HCT116 (cell line): ENCODE data around the gene LIN54. TPM values are rescaled to one million over a fixed set of nuclear protein-coding genes. Genes with fewer than 3 reads are reported as not detected.
A peak's percentile ranks its signal among the peaks of the same experiment; 100 is the strongest.

Source experiments
- ATAC-seq: fragments of 200-7000 bp; cut with Tn5 transposase; 2 replicates; pipeline ENCODE4 v1.9.1; 2020; ENCODE audit warnings: mild to moderate bottlenecking, moderate library complexity
- BruUV-seq: library from RNA; stranded (reverse); fragments of 400-500 nt; replicated peaks from 2 replicates; lab custom pipeline; 2021; lab: Mats Ljungman, UMichigan
- CTCF ChIA-PET: fragments of 300-600 bp; sonication (Branson Sonifier 250); formaldehyde crosslinking; loops from one replicate; lab custom pipeline; 2021; ENCODE audit warnings: antibody characterized with exemption; lab: Charles Lee
- POLR2A ChIA-PET: fragments of 300-600, 350-600 bp; sonication (Branson Sonifier 250); formaldehyde crosslinking; loops from one replicate; lab custom pipeline; 2021; ENCODE audit warnings: antibody characterized with exemption; lab: Charles Lee
- RAD21 ChIA-PET, 2 experiments: fragments of 300-600 bp; sonication (Branson Sonifier 250); formaldehyde crosslinking; loops; one replicate each; lab custom pipeline; 2023; ENCODE audit warnings: low total read pairs in 2 of 2; ENCODE audit not compliant: uncharacterized antibody in 2 of 2, unreplicated experiment in 2 of 2, low non-redundant PET in 1 of 2; lab: Charles Lee
- DNase-seq: peaks from one replicate; pipeline ENCODE4 v3.0.0-alpha.2; 2010; ENCODE audit warnings: low read depth, low spot score
- H2AFZ ChIP-seq: fragments of 200-600 bp; shearing (Covaris generic), sonication (generic); 2 replicates; pipeline ENCODE4 v1.6.1; 2017; ENCODE audit warnings: low read depth, mixed run types, mixed read lengths, antibody characterized with exemption, low read length; ENCODE audit not compliant: poor library complexity, severe bottlenecking
- H3K27ac ChIP-seq: 2 replicates; pipeline ENCODE4 v1.5.1; 2012; ENCODE audit warnings: low read depth, low read length
- H3K27me3 ChIP-seq: fragments of 200-600 bp; sonication (generic); 2 replicates; pipeline ENCODE4 v1.6.1; 2016; ENCODE audit warnings: mixed run types, low read length, mixed read lengths; ENCODE audit not compliant: insufficient read depth
- H3K36me3 ChIP-seq, 2 experiments: fragments of 200-500 bp in 1 of 2; fragments of 200-600 bp in 1 of 2; sonication (Bioruptor generic) in 1 of 2; sonication (generic) in 1 of 2; 2 replicates each; pipeline versions ENCODE4 v1.5.1 to v1.6.1; 2014 to 2016; ENCODE audit warnings: low read length in 2 of 2, inconsistent platforms in 1 of 2, mixed read lengths in 1 of 2, mixed run types in 1 of 2; ENCODE audit not compliant: insufficient read depth in 2 of 2, control insufficient read depth in 1 of 2
- H3K4me1 ChIP-seq, 2 experiments: fragments of 200-600 bp in 1 of 2; sonication (generic) in 1 of 2; 2 replicates each; pipeline versions ENCODE4 v1.5.1 to v1.6.1; 2012 to 2017; ENCODE audit warnings: low read length in 2 of 2, inconsistent platforms in 1 of 2, mild to moderate bottlenecking in 1 of 2, mixed read lengths in 1 of 2, mixed run types in 1 of 2, moderate library complexity in 1 of 2; ENCODE audit not compliant: insufficient read depth in 2 of 2, control insufficient read depth in 1 of 2
- H3K4me2 ChIP-seq: fragments of 200-600 bp; sonication (generic); 2 replicates; pipeline ENCODE4 v1.6.1; 2017; ENCODE audit warnings: mixed run types, low read length, mixed read lengths
- H3K4me3 ChIP-seq, 2 experiments: fragments of 200-600 bp in 1 of 2; sonication (generic) in 1 of 2; replicated peaks in 1 of 2; 2 replicates each; pipeline ENCODE4 v1.5.1; 2011 to 2016; ENCODE audit warnings: low read length in 2 of 2, control low read depth in 1 of 2, low read depth in 1 of 2, mild to moderate bottlenecking in 1 of 2, mixed read lengths in 1 of 2, mixed run types in 1 of 2
- H3K79me2 ChIP-seq: fragments of 200-600 bp; sonication (generic); 2 replicates; pipeline ENCODE4 v1.6.1; 2017; ENCODE audit warnings: mild to moderate bottlenecking, mixed run types, low read length, moderate library complexity, mixed read lengths; ENCODE audit not compliant: insufficient read depth
- H3K9ac ChIP-seq: fragments of 200-600 bp; sonication (generic); 2 replicates; pipeline ENCODE4 v1.6.1; 2016; ENCODE audit warnings: low read length, mixed read lengths
- H3K9me2 ChIP-seq: fragments of 200-600 bp; sonication (generic), shearing (Covaris generic); 2 replicates; pipeline ENCODE4 v1.6.1; 2017; ENCODE audit warnings: mixed run types, mild to moderate bottlenecking, moderate library complexity; ENCODE audit not compliant: insufficient read depth
- H3K9me3 ChIP-seq, 2 experiments: fragments of 200-500 bp in 1 of 2; fragments of 200-600 bp in 1 of 2; sonication (Bioruptor generic) in 1 of 2; sonication (generic) in 1 of 2; 2 replicates each; pipeline ENCODE4 v1.6.1; 2014 to 2017; ENCODE audit warnings: low read length in 2 of 2, mixed read lengths in 2 of 2, inconsistent platforms in 1 of 2, low read depth in 1 of 2, mild to moderate bottlenecking in 1 of 2, mixed run types in 1 of 2, moderate library complexity in 1 of 2; ENCODE audit not compliant: control insufficient read depth in 1 of 2, insufficient read depth in 1 of 2
- H4K20me1 ChIP-seq: fragments of 200-600 bp; sonication (generic), shearing (Covaris generic); 2 replicates; pipeline ENCODE4 v1.6.1; 2017; ENCODE audit warnings: mixed run types, mild to moderate bottlenecking, moderate library complexity; ENCODE audit not compliant: insufficient read depth
- CBX3 ChIP-seq: IDR thresholded peaks from 2 replicates; pipeline ENCODE4 v1.6.1; 2012; ENCODE audit warnings: low read depth
- CEBPB ChIP-seq: IDR thresholded peaks from 2 replicates; pipeline ENCODE4 v1.6.1; 2012; ENCODE audit warnings: low read depth
- EGR1 ChIP-seq: IDR thresholded peaks from 2 replicates; pipeline ENCODE4 v1.6.1; 2012; ENCODE audit warnings: low read depth
- ELF1 ChIP-seq: IDR thresholded peaks from 2 replicates; pipeline ENCODE4 v1.6.1; 2012; ENCODE audit warnings: low read depth, borderline replicate concordance
- EZH2phosphoT487 ChIP-seq: fragments of 200-600 bp; IDR thresholded peaks from 2 replicates; pipeline ENCODE4 v1.6.1; 2018; ENCODE audit warnings: antibody characterized with exemption, borderline replicate concordance
- JUND ChIP-seq: IDR thresholded peaks from 2 replicates; pipeline ENCODE4 v1.6.1; 2012
- POLR2A ChIP-seq: IDR thresholded peaks from 2 replicates; pipeline ENCODE4 v1.7.0; 2011; ENCODE audit warnings: borderline replicate concordance; ENCODE audit not compliant: insufficient read depth, insufficient read length; ENCODE audit errors: extremely low read depth
- POLR2AphosphoS5 ChIP-seq: IDR thresholded peaks from 2 replicates; pipeline ENCODE4 v1.6.1; 2011; ENCODE audit warnings: mild to moderate bottlenecking, low read depth, low read length, moderate library complexity
- SIN3A ChIP-seq: IDR thresholded peaks from 2 replicates; pipeline ENCODE4 v1.6.1; 2012; ENCODE audit warnings: low read depth
- TCF7L2 ChIP-seq: IDR thresholded peaks from 2 replicates; pipeline ENCODE4 v1.7.0; 2011; ENCODE audit warnings: borderline replicate concordance, inconsistent platforms; ENCODE audit not compliant: insufficient read depth, insufficient read length; ENCODE audit errors: extremely low read depth
- ZNF274 ChIP-seq: fragments of 200-500 bp; sonication (Bioruptor generic); IDR thresholded peaks from 2 replicates; pipeline ENCODE4 v1.6.1; 2014; ENCODE audit warnings: mild to moderate bottlenecking, low read depth, low read length, inconsistent platforms
- intact Hi-C: fragments of 100-400 bp; cut with micrococcal nuclease; formaldehyde crosslinking; loops from 2 replicates; pipeline ENCODE4 v1.10.0; 2022
- total RNA-seq: library from RNA; stranded (reverse); gene quantifications from one replicate; pipeline ENCODE4 v1.2.1, GENCODE V29; 2021; ENCODE audit not compliant: unreplicated experiment
- TF ChIP-seq, protein P1 (sequence below), 3 experiments: fragments of 200-600 bp in 1 of 3; sonication (generic) in 1 of 3; IDR thresholded peaks in 2 of 3; conservative IDR thresholded peaks in 1 of 3; 2 replicates each; pipeline ENCODE4 v1.5.1; 2012 to 2017; ENCODE audit warnings: low read depth in 2 of 3, low read length in 2 of 3, antibody characterized with exemption in 1 of 3, borderline replicate concordance in 1 of 3, control low read depth in 1 of 3, mild to moderate bottlenecking in 1 of 3, mixed read lengths in 1 of 3, mixed run types in 1 of 3, moderate library complexity in 1 of 3; ENCODE audit not compliant: insufficient read depth in 1 of 3
- TF ChIP-seq, protein P2 (sequence below): IDR thresholded peaks from 2 replicates; pipeline ENCODE4 v1.6.1; 2012; ENCODE audit warnings: low read depth
- TF ChIP-seq, protein P3 (sequence below): IDR thresholded peaks from 2 replicates; pipeline ENCODE4 v1.6.1; 2012
- TF ChIP-seq, protein P4 (sequence below): IDR thresholded peaks from 2 replicates; pipeline ENCODE4 v1.6.1; 2012
- TF ChIP-seq, protein P5 (sequence below): IDR thresholded peaks from 2 replicates; pipeline ENCODE4 v1.6.1; 2011; ENCODE audit warnings: mild to moderate bottlenecking, low read length, moderate library complexity; ENCODE audit not compliant: insufficient replicate concordance; ENCODE audit errors: extremely low read depth

The LIN54 gene
- total RNA-seq, 1 experiment from 2014 or later: 15.6 TPM

DNA sequence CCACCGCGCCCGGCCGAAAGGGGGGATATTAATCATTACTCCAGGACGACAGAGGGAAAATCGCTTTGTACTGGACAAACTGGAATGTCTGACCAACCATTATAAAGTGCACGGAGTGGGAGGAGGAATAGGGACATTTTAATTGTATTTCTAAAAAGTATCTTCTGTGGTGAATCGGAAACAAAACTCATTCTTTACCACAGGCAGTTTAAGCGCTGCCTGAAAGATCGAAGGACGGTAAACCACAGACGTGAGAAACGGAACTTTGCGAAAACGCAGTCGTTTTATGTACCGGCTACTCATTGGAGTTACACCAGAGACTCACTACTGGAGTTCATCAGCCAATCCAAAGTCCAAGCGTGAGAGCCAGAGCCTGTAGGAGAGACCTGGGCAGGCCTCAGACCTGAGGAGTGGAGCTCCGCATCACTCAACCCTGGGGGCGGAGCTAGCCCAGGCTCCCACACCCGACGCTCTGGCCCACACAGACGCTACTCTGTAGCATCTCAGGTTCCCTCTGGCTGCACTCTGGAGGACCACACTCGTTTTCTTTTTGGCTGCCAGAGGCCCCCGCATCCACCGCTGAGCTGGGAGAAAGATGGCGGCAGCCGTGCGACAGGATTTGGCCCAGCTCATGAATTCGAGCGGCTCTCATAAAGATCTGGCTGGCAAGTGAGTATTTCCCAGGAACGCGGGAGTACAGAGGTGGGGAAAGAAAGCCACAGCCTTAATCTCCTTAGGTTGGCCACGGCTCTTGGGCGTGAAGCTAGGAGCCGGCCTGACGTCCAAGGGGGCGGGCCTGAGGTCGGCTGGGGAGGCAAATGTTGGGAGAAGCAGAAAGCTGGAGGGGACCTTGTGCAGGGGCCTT lies 24.2 kb upstream of the LIN54 start, which contains the start of gene COPS4:
COPS4 (plus strand) TSS at position 554 of the 865 bp plus-strand sequence; CDS start at position 596, 42 bp downstream.
- intact Hi-C loops: loop anchor here (1.0 to 2.0 kb wide), 2 partner anchors 22 to 134 kb away; partner anchors contain the start of gene THAP9
- Histone ChIP-seq H3K9ac (peak within 1 kb of the TSS; percentile 77), H3K4me1 (peaks cover 3 to 13% of the 10 kb centered on the region in 2 experiments; a peak in 2 of 4 replicates), H3K9me2 (no peaks in the 10 kb centered on the region), H3K36me3 (no peaks in the 10 kb centered on the region), H3K4me3 (peak within 1 kb of the TSS; percentile 95 to 99), H3K27ac (peak within 1 kb of the TSS; percentile 85), H3K27me3 (no peaks in the 10 kb centered on the region), H4K20me1 (no peaks in the 10 kb centered on the region), H3K9me3 (no peaks in the 10 kb centered on the region), H3K79me2 (peaks cover 44% of the 10 kb centered on the region), H2AFZ (peak within 1 kb of the TSS; percentile 96), H3K4me2 (peak within 1 kb of the TSS; percentile 94)
- ChIA-PET POLR2A (interaction anchor here (0.8 to 1.3 kb wide), 14 partner anchors 10 to 250 kb away, joined by 3 to 14 read pairs (median 5); partner anchors contain the start of genes COQ2, LIN54 and THAP9), CTCF (interaction anchor here (0.8 to 1.2 kb wide), 6 partner anchors 20 to 250 kb away, joined by 3 to 5 read pairs (median 4); partner anchors contain the start of gene COQ2), RAD21 (interaction anchor here (0.6 to 1.0 kb wide), 5 partner anchors 22 to 419 kb away, joined by 3 to 7 read pairs (median 3); partner anchors contain the start of gene HPSE (in 1 of the 2))
- DNase-seq (peak; percentile 100), ATAC-seq (peak; percentile 98)
- BruUV-seq: no TSS peak
- TF ChIP-seq POLR2A: peak; percentile 72
- TF ChIP-seq, protein P1, sequence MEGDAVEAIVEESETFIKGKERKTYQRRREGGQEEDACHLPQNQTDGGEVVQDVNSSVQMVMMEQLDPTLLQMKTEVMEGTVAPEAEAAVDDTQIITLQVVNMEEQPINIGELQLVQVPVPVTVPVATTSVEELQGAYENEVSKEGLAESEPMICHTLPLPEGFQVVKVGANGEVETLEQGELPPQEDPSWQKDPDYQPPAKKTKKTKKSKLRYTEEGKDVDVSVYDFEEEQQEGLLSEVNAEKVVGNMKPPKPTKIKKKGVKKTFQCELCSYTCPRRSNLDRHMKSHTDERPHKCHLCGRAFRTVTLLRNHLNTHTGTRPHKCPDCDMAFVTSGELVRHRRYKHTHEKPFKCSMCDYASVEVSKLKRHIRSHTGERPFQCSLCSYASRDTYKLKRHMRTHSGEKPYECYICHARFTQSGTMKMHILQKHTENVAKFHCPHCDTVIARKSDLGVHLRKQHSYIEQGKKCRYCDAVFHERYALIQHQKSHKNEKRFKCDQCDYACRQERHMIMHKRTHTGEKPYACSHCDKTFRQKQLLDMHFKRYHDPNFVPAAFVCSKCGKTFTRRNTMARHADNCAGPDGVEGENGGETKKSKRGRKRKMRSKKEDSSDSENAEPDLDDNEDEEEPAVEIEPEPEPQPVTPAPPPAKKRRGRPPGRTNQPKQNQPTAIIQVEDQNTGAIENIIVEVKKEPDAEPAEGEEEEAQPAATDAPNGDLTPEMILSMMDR (IDR thresholded peaks at IDR 0.05 in 2 of 3, conservative IDR thresholded peaks at IDR 0.05 in 1 of 3; ENCODE audit: borderline replicate concordance in 1 of 3, insufficient read depth in 1 of 3, low read depth in 2 of 3, low read length in 2 of 3): peak in 1 of 3 experiments; percentile 43; a peak in 2 of 6 replicates
- peak; percentile 98 for TF ChIP-seq CBX3
- TF ChIP-seq ZNF274: no peak
- TF ChIP-seq, protein P2, sequence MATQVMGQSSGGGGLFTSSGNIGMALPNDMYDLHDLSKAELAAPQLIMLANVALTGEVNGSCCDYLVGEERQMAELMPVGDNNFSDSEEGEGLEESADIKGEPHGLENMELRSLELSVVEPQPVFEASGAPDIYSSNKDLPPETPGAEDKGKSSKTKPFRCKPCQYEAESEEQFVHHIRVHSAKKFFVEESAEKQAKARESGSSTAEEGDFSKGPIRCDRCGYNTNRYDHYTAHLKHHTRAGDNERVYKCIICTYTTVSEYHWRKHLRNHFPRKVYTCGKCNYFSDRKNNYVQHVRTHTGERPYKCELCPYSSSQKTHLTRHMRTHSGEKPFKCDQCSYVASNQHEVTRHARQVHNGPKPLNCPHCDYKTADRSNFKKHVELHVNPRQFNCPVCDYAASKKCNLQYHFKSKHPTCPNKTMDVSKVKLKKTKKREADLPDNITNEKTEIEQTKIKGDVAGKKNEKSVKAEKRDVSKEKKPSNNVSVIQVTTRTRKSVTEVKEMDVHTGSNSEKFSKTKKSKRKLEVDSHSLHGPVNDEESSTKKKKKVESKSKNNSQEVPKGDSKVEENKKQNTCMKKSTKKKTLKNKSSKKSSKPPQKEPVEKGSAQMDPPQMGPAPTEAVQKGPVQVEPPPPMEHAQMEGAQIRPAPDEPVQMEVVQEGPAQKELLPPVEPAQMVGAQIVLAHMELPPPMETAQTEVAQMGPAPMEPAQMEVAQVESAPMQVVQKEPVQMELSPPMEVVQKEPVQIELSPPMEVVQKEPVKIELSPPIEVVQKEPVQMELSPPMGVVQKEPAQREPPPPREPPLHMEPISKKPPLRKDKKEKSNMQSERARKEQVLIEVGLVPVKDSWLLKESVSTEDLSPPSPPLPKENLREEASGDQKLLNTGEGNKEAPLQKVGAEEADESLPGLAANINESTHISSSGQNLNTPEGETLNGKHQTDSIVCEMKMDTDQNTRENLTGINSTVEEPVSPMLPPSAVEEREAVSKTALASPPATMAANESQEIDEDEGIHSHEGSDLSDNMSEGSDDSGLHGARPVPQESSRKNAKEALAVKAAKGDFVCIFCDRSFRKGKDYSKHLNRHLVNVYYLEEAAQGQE: no peak
- TF ChIP-seq JUND: peak; percentile 19; the same call in 1 of the 2 replicates
- TF ChIP-seq, protein P3, sequence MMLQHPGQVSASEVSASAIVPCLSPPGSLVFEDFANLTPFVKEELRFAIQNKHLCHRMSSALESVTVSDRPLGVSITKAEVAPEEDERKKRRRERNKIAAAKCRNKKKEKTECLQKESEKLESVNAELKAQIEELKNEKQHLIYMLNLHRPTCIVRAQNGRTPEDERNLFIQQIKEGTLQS: no peak
- TF ChIP-seq ELF1: no peak; the same call in 1 of the 2 replicates
- TF ChIP-seq, protein P4, sequence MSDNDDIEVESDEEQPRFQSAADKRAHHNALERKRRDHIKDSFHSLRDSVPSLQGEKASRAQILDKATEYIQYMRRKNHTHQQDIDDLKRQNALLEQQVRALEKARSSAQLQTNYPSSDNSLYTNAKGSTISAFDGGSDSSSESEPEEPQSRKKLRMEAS: peak; percentile 54
- peak; percentile 90 for TF ChIP-seq POLR2AphosphoS5
- TF ChIP-seq, protein P5, sequence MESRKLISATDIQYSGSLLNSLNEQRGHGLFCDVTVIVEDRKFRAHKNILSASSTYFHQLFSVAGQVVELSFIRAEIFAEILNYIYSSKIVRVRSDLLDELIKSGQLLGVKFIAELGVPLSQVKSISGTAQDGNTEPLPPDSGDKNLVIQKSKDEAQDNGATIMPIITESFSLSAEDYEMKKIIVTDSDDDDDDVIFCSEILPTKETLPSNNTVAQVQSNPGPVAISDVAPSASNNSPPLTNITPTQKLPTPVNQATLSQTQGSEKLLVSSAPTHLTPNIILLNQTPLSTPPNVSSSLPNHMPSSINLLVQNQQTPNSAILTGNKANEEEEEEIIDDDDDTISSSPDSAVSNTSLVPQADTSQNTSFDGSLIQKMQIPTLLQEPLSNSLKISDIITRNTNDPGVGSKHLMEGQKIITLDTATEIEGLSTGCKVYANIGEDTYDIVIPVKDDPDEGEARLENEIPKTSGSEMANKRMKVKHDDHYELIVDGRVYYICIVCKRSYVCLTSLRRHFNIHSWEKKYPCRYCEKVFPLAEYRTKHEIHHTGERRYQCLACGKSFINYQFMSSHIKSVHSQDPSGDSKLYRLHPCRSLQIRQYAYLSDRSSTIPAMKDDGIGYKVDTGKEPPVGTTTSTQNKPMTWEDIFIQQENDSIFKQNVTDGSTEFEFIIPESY: peak; percentile 78
- TF ChIP-seq EZH2phosphoT487: no peak
- TF ChIP-seq SIN3A: peak; percentile 83
- TF ChIP-seq TCF7L2: peak; percentile 80
- peak; percentile 75 for TF ChIP-seq EGR1
- no peak for TF ChIP-seq CEBPB
